Activated CD4-positive, CD25-positive, alpha-beta regulatory T cell treated with anti-CD3 and anti-CD28 coated beads, Interleukin-2, amount 50 U/mL, for 24 hours (primary cell): Measurements from ENCODE around the gene DLGAP1.
A peak's percentile ranks its signal among the peaks of the same experiment; 100 is the strongest.

Experiments used
- ATAC-seq, 2 donors: fragments of 150-1000 bp; cut with Tn5 transposase; one replicate each; pipeline ENCODE4 v1.10.0; 2021; ENCODE audit warnings: mild to moderate bottlenecking in 1 of 2, moderate library complexity in 1 of 2

The DLGAP1 gene

GRCh38 chr18:3453540-3454364 lies 1001.4 kb downstream of the DLGAP1 start:
- peak; percentile 23 to 40 for ATAC-seq

- ATAC-seq: no peak
These were observed 1002.2 kb downstream of the DLGAP1 start for GRCh38 chr18:3452750-3453539.

- no peak for ATAC-seq
These were observed 1002.9 kb downstream of the DLGAP1 start for GRCh38 chr18:3451989-3452749.

GRCh38 chr18:3451183-3451988 lies 1003.7 kb downstream of the DLGAP1 start:
- peak; percentile 23 to 24 for ATAC-seq

DNA sequence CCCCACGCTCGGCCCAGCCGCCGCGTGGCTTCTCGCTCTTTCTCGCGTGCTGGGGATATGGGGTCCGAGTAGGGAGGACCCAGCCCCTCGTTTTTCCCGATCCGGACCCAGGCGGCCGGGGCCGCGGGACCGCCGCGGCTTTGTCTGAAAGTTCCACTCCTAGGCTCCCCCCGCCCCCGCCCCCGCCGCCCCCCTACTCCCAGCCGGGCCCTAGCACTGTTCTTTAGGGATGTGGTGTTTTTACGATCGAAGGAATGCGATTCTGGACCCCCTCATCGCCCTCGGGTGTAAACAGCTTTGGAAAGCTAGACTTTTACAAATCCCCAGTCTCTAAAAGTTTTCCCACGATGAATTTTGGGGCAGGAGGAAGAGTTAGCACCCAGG lies 1004.3 kb downstream of the DLGAP1 start:
- ATAC-seq: no peak

- peak in 1 of 2 donors; percentile 7 for ATAC-seq
These were observed 1004.9 kb downstream of the DLGAP1 start, which contains the start of gene TGIF1 for GRCh38 chr18:3450012-3450798. Gene TGIF1 (plus strand): TSS chr18:3450172. CDS start chr18:3450490, 318 bp downstream.

GRCh38 chr18:3449512-3450011 lies 1005.5 kb downstream of the DLGAP1 start:
- ATAC-seq: peak; percentile 6 to 9

- peak; percentile 49 to 50 for ATAC-seq
These were observed 1006.1 kb downstream of the DLGAP1 start for GRCh38 chr18:3448838-3449511.

DNA sequence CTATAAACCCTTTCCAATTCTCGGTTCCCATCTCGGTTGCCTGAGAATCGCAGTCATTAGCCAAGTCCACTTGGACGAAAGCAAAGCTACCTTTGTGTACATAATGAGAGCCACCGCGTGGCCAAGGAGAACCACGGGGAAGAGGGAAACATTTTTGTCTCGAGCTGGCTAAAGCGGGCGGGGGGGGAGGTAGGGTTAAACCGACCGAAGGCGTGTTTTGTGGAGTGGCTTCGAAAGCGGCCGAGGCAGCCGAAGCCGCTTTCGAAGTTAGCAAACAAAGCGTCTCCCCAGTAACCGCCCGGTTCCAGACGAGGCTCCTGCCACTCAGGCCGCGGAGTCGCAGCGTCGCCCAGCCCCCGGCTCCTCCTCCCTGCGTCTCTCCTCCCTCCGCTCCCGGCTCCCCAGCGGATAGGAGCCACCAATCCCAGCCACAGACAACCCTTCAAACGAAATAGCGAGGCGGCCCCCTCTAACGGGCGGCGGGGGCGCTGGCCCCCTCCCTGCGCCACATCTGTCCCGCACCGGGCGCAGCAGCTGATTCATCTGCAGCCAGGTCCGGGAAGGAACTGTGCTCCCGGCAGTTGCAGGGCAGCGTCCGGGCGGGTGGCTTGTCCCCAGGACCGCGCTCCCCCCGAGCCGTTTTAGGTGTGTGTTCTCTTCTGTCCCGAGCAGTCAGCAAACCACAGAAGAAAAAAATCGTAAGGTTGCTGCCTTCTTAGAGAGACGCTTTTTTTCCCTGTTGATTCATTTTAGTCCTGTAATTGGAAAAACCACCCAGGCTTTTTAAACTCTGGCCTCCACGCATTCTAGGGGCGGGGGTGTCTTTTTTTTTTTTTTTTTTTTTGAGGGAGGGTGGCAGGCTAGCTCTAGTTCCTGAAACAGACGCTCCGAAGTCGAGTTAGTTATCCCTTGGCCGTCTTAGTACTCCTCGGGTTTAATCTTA lies 1006.9 kb downstream of the DLGAP1 start:
- ATAC-seq: peak; percentile 44 to 45

DNA sequence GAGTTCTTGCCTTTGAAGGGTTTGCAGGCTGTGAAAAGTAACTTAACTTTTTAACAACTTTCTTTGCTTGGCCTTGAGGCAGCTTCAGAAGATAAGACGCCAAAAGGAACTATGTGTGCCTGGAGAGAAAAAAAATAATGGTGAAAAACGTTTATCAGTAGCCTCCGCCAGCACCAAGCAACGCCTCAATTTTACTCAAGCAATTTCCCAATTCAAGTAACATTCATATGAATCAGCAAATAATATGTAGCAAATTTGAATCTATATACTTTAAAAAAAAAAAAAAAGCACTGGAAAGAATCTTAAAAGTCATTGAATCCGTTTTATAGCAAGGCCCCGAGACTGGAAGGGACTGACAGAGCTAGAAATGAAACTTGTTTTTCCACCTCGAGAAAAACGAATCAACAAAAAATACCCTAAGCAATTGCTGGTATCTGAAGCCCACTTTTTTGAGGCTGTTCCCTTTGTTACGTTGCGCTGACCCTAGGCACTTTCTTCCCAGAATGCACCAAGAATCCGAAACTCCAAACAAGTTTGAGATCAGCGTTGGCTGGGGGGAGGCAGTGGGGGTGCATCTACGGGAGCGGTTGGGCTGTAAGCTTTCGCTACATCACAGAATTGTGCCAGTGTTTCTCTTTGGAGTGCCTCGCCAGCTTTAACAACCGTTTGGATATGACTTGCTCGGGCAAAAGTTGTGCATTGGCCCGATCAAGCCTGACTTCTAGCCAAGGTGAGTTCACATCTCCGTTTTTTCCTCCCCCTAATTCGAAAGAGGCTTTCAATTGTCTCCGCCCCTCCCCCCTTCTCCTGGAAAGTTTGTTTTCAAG lies 1007.8 kb downstream of the DLGAP1 start:
- no peak for ATAC-seq
